Hepatocyte (in vitro differentiated cells): Measurements from ENCODE around the gene GIN1.

Source experiments
- EZH2 ChIP-seq: fragments of 200-600 bp; sonication (generic); IDR thresholded peaks from 2 replicates; pipeline ENCODE4 v1.6.1; 2016; ENCODE audit warnings: antibody characterized with exemption, mild to moderate bottlenecking, borderline replicate concordance
- EZH2phosphoT487 ChIP-seq: fragments of 200-600 bp; sonication (generic); IDR thresholded peaks from one replicate; pipeline ENCODE4 v1.6.1; 2018; ENCODE audit warnings: antibody characterized with exemption, mild to moderate bottlenecking, low read depth, moderate library complexity; ENCODE audit not compliant: unreplicated experiment, severe bottlenecking
- TF ChIP-seq, protein P1 (sequence below): fragments of 200-600 bp; sonication (generic); IDR thresholded peaks from 2 replicates; pipeline ENCODE4 v1.5.1; 2016; ENCODE audit warnings: antibody characterized with exemption, mild to moderate bottlenecking; ENCODE audit not compliant: poor library complexity

DNA sequence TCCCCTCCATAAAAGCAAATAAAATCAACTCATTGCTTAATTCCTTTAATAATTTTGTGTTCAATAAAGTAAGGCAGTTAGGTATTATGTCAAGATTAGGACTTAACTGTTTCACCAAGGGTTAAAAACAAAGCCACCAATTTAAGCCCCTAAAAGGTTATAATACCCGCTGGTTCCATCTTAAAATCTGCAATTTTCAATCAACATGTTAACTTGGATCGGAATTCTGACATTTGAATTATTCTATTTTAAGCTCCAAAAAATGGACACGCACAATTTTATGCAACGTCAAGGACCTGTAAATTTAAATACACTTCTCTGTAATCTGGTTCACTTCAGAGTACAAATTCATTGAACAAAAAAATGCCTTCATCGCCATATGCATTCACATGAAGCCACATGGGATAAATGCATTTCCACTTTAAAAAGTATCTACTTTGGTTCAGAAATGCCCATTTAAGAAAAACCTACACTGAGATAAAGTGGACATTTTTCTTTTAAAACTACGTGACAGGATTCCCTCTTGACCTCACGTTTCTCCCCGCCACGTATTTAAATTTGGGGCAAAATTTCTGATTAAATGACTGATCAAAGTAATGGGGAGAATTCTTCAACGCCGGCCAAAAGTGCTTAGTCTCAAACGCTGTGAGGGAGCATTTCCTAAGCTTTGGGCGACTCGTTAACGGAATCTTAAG is 721 bp downstream of the GIN1 start:
- TF ChIP-seq, protein P1, sequence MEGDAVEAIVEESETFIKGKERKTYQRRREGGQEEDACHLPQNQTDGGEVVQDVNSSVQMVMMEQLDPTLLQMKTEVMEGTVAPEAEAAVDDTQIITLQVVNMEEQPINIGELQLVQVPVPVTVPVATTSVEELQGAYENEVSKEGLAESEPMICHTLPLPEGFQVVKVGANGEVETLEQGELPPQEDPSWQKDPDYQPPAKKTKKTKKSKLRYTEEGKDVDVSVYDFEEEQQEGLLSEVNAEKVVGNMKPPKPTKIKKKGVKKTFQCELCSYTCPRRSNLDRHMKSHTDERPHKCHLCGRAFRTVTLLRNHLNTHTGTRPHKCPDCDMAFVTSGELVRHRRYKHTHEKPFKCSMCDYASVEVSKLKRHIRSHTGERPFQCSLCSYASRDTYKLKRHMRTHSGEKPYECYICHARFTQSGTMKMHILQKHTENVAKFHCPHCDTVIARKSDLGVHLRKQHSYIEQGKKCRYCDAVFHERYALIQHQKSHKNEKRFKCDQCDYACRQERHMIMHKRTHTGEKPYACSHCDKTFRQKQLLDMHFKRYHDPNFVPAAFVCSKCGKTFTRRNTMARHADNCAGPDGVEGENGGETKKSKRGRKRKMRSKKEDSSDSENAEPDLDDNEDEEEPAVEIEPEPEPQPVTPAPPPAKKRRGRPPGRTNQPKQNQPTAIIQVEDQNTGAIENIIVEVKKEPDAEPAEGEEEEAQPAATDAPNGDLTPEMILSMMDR: no peak
- TF ChIP-seq EZH2 (no peak), EZH2phosphoT487 (no peak)
